KBM-7 (cell line): Measurements from ENCODE around the gene ELFN2.

ENCODE experiments used
- DNase-seq: peaks from one replicate; pipeline ENCODE4 v3.0.0-alpha.2; 2015
- in situ Hi-C: fragments of 300-500 bp; cut with MboI; formaldehyde crosslinking; loops from 2 replicates; pipeline ENCODE4 v1.14.3; 2020; ENCODE audit warnings: low sequenced_read_pairs, low pct_unique_long_range_greater_than_20kb, mixed read lengths

ELFN2 gene

DNA sequence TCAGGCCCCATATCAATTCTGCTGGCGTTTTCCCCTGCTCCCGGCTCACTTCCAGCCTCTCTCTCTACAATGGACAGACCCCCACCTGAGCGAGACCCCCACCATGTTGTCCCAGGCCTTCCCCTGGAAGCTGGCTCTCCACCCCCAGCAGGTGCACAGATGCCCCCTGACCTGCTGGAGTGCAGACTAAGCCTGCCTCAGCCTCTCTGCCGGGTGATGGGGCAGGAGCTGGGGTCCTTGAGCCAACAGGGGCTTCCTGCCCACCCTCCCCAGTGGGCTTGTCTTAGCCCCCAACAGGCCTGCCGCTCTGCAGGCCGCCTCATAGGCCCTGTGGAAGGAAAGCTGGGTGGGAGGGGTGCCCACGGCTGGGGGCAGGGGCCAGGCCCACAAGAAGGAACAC lies 10.0 kb downstream of the ELFN2 start:
- DNase-seq = no peak
- in situ Hi-C loops = no loop called here

DNA sequence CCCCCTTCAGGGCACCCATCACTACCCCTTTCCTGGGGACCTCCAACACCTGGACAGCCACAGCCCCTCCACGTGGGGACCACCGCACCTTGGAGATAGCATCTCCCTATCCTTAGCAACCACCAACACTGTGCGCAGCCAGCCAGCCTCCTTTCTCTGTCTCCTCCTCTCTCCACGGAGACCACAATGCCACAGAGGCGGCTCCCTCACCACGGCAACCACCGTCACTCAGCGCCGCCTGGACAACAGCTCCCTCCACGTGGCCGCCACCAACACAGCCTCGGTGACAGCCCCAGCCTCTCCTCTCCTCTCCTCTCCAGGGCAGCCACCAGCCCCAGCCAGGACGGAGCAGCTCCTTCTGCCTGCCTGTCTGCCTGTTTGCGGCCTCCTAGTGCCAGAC lies 10.5 kb downstream of the ELFN2 start:
- in situ Hi-C loops = no loop called here
- DNase-seq = peak; percentile 56

DNA sequence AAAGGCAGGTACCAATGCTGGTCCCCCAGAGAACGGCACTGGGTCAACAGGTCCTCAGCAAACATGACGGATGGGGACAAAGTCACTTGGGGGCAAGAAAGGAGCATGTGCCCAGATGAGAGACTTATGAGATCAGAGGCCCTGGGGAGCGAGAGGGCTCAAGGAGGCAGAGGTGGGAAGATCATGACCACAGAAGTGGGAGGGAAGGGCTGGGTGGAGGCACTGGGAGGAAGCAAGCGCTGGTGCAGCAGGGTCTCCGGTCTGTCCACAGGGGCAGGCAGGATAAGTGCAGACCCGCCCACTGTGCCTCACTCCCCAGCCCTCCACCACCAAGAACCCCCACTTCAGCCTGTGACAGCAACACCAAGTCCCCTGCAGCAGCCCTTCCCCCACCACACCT lies 10.9 kb downstream of the ELFN2 start:
- in situ Hi-C loops = no loop called here

DNA sequence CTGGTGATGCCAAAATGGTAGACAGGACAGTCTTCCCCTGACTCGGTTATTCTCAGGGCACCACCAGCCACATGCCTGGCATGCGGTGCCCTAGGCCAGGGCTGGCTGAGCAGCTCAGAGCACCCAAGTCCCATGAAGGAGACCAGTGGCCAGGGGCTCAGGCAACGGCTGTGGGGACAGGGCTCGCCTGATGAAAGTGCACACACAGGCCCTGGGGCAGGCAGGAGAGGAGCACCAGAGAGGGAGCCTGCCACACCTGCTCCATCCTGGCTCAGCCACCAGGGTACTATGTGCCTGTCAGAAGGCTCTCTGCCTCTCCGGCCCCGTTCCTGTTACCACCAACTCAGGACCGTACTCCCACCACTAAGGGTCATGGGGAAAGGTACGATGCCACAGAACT lies 12.1 kb downstream of the ELFN2 start:
- in situ Hi-C loops = no loop called here
- DNase-seq = no peak

More for the DNA sequence above, 10.9 kb downstream of the ELFN2 start:
- peak; percentile 19 for DNase-seq

DNA sequence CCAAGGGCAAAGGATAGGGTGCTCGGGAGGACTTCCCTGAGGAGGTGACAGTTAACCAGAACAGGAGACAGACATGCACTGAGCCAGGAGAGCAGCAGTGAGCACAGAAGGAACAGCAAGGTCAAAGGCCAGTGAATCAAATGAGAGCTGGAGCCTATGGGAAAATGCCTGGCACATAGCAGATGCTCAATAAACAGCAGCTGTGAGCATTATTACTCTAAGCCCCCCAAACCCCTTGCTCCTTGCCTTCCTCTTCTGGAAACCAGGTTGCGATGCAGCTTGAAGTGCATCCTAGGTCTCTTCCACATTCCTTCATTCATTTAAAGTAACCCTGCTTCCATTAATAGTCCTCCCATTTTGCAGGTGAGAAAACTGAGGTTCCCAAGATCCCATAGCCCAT lies 13.0 kb downstream of the ELFN2 start:
- no peak for DNase-seq
- in situ Hi-C loops = no loop called here

DNA sequence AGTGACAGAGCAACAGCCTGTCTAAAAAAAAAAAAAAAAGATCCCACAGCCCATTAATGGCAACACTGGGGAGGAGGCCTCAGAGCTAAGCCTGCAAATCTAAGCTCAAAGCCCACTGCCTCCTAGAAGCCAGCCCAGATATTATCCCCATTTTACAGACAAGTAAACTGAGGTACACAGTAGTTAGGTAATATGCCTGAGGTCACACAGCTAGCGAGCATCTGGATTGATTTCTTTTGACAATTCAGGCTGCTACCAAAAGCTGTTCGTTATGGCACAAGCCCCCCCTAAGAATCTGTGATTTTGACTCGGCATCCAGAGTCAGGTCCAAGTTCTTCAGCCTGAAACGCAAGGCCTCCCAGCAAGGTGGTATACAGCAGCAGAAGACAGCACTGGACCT lies 13.7 kb downstream of the ELFN2 start:
- no peak for DNase-seq
- in situ Hi-C loops = no loop called here

DNA sequence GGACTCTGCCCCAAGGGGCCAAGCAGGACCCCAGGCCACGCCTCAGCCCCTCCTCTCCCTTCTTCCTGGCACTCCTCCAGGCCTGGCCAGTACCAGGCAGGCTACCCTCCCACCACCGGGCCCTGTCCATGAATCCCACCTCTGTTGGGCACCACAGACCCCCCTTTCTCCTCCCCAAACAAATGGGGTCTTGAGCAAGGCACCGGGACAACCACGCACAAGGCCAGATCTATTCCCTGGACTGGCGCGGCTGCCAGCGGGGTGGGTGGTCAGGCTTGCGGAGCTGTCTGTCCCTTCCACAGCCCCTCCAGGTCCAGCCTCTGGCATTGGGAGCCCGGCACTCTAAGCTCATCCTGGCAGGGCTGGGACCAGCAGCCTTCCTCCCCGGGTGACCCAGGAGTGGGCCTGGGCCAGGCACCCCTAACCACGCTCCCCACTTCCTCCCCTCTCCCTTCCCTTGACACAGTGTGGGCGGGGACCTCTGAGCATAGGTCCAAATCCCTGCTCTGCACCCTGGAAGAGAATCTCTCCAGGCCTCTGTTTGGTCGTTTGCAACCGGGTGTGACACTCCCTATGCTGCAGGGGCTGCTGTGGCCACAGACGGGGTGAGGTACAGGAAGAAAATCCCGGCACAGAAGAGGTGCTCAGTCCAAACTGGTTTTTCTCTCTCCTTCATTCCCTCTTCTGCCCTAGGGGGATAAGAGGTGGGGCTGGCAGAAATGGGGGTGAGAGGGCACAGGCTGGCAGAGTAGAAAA lies 14.6 kb downstream of the ELFN2 start:
- no peak for DNase-seq
- in situ Hi-C loops = no loop called here

DNA sequence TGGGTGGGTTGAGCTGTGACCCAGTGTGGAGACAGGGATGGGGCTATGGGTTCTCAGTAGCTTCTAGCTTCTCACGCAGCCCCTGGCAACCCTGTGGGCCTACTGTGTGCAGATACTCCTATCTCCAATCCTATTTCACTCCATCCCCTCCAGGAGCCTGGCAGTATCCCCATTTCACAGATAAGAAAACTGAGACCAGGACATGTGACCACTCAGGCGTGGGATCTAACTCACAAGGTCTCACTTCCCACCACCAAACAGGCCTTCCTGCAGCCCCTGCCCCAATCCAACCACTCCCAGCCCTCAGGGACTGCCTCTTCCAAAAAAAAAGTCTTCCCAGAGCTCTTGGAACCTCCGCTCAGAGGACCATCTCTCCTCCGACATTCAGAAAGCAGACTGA lies 15.6 kb downstream of the ELFN2 start:
- no peak for DNase-seq
- in situ Hi-C loops = no loop called here

DNA sequence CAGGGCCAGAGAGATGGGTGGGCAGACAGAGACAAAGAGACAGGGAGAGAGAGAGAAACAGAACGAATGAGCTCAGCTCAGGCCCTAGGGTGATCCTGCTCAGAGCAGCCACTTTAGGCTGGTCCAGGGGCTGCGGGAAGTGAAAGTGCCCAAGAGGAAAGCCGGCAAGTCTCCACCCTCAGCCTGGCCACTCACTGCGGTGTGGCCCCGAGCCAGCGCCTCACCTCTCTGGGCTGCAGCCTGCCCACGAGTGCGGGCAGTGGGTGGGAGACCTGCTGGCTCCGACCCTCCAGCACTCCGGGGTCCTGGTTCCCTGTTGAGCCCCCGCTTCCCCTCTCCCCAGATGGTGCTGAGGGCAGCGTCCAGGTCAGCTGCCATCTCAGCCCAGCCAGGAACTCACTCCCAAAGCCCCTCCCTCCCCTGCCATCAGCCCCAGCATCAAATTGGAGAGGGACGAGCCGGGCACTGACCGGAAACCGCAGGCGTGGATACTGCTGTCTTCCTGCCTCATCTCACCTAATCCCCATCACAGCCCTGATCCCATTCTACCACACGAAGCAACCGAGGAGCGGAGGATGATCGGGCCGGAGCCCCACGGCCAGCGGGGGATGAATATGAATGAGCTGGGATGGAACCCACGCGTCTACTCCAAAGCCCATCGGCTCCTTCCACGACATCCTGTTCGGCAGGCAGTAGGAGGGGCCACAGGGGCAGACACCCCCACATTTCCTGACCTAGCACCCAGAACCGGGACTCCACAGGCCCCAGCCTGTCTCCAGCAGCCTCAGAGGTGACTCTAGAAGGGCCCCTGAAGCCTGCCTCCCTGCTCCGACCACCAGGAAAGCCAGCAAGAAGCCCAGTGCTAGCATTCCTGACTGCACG lies 16.9 kb downstream of the ELFN2 start:
- in situ Hi-C loops = no loop called here
- DNase-seq = no peak

DNA sequence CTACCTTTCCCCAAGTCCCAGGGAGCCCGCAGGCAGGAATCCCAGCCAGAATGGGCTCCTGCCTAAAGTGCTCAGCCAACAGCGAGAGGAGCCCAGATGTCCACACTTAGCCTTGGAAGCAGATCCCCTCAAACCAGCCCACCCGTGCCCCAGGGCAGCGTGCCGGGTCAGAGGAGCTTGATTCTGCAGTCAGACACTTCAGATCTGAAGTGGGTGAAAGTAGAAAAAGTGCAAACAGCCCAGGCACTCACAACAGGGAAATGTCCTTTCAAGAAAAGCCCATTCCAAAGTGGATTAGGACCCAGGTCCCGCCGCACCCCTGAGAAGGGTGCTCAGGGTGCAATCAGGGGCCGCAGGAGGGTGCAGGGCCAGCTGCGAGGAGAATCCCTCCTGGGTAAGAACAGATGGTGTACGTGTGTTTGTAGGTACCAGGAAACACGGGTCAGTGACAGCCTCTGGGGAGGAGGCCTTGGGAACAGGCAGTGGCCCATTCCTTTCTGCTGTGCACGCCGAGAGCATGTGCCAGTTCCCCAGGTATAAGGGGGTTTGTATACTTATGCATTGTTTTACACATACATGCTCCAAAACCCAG lies 17.7 kb downstream of the ELFN2 start:
- no peak for DNase-seq
- in situ Hi-C loops = no loop called here

DNA sequence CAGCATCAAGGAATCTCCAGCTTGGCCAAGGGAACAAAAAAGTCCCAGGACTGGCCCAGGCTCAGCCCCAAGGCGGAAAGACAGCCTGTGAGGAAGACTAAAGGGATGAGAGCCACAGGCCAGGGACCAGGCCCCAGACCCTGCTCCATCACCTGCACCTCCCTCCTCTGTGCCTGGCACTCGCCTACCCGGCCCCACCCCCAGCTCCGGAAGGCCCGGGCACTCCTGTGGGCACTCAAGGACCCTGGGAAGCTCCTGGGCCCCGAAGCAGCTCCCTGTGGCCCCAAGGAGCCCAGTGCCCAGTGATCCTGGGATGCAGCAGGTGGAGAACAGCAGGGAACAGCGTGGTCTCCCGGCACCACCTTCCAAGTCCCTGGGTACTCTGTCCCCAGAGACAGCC lies 18.2 kb downstream of the ELFN2 start:
- in situ Hi-C loops = no loop called here
- no peak for DNase-seq

DNA sequence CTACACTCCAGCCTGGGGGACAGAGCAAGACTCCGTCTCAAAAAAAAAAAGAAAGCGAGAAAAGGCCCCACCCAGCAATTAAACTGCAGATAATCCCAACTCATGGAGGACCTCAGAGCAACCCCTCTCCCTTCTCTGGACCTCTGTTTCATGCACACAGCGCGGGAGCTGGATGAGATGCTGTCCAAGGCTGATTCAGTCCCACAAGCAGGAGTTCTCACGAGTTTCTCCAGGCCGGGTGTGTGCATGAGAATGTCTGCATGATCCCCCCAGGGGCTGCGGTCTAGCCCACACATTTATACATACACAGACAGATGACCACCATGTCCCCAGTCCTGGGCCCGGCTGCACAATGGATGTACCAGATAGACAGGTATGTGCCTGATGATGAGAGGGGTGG lies 19.4 kb downstream of the ELFN2 start:
- no peak for DNase-seq
- in situ Hi-C loops = no loop called here

DNA sequence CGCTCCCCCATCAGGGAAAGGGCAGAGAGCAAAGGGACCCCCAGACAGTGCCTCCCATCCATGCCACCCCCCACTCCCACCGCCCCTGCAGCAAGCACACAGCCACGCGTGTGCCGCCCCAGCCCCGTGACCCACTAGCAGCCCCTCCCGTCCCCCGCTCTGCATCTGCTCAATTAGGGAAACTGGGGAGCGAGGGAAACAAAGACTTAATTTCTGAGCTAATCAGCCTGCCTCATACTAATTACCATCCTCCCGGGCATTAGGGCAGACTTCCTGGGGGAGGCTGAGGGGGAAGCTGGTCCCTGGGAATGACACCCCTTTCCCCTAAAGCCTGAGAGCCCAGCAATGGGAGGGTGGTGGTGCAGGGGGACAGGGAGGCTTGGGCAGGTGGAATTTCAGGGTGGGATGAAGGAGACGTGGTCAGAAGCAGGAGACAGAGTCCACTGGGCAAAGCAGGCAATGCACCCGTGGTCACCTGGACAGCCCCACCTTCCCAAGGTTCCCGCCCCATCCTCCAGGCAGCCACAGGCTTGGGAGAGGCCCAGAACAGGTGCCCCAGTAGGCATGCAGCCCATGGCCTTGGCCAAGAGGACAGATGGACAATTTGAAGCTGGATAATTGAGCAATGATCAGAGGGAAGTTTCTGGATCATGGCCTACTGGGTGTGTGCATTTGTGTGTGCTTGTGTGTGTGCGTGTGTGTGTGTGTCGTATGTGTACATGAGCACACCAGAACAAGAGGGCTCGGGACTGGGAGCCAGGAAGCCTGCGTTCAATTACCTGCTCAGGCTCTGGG lies 20.6 kb downstream of the ELFN2 start:
- no peak for DNase-seq
- in situ Hi-C loops = no loop called here

DNA sequence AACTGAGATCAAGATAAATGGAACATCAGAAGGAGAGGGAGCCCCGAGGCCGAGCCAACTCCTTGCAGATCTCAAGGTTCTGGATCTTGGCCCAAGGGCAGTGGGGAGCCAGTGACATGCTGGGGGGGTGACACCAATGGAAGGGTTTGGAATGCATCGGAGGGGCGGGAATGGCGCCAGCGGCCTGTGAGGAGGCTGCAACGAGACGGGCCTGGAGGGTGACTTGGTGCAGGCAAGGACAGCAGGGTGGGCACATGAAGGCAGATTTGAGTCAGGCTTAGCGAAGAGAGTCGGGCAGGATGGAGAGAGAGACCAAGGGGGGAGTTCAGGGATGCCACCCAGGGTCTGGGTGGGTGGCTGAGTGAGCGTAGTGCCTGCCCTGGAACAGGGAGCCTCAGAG lies 23.2 kb downstream of the ELFN2 start:
- in situ Hi-C loops = no loop called here
- DNase-seq = no peak

DNA sequence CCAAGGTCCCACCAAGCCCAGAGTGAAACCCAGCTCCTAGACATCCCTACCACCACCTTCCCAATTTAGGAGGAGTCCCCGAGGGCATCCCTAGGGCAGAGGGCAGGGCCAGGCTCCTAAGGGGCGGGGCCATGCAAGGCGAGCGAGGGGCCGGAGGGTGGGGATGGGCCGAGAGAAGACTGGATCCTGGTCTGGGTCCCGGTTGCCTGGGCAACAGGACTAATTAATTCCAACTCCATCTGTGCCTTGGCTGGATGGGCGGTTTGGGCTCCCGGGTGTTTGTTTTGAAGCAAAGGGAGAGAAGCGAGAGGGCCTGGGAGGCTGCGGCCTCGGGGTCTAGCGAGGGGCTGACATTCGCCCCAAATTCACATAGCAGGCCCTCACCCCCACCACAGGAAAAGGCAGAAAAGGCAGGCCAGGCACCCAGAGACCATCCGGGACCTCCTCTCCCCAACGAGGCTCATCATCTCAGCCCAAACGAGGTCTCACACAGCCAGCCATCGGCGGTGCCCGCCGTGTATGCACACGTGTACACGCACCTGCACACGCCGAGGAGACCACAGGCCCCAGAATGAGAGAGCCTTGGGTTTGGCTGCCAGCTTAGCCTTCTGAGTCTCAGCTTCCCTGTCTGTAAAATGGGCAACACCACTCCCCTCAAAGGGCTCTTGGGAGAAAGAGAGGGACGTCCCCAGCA lies 23.9 kb downstream of the ELFN2 start:
- in situ Hi-C loops = no loop called here
- DNase-seq = no peak

DNA sequence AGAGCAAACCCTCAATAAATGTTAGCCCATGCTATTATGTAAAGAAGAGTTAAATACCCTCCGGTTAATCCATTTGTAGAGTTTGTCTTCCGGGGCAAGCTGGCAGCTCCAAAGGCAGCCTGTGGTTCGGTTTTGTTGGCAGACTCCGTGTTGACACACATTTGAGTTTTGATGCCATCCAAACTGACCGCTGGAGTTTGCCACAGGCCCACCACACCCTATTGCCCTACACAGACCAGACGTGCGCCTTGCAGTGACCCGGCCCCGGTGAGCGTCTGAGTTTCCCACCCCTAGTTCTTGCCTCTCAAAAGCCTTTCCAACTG lies 25.1 kb downstream of the ELFN2 start:
- in situ Hi-C loops = no loop called here
- no peak for DNase-seq

DNA sequence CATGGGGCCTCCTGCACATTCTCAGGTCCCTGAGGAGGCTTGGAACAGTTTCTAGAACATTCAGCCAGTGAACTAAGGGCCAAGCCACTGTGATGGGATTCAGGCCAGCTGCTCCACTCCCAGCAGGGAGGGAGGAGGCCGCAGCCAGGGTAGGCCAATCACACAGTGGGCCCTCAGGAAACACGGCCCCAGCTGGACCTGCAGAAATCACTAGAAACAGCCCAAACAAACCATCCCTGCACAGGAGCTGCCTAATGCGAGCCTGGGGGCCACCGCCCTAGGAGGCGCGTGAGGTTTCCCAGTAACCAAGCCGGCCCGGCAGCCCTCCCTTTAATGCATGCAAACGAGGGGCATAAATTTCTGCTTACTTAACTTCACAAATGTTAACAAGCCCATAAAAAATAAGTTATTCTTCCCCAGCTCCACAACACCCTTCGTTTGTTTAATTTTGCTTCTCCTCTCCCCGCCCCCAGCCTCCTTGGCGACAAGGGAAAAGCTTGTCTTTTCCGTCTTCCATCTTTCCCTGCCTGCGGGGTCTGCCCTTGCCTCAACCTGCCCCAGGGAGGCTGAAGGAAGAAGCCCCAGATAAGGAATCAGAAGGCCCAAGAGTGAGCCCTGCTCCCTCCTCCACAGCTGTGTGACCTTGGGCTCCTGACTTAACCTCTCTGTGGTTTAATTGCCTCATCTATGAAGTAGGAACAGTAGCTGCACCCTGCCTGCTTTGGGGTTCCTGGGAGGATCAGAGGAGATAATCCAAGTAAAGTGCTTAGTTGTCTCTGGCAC lies 25.7 kb downstream of the ELFN2 start:
- in situ Hi-C loops = no loop called here
- no peak for DNase-seq

DNA sequence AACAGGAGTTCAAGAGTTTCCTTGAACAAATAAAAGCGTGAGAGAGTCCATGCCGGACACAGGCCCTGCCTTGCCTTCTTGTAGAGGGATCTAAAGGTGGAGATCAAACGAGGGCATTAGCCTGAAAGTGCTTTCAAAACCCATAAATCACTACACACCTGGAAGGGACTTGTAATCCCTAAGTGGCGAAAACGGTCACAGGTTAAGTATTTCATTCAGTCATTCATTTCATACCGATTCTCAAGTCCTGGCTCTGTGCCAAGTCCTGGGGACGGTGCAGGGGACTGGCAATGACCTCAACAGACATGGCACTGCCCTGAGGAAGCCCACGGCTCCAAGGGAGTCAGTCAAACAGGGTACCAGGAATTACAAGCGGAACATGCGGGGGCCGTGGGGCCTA lies 26.6 kb downstream of the ELFN2 start:
- no peak for DNase-seq
- in situ Hi-C loops = no loop called here
